Smooth muscle cell (in vitro differentiated cells): ENCODE results near the gene DNMT1. TPM values are rescaled to one million over a fixed set of nuclear protein-coding genes. Genes with fewer than 3 reads are reported as not detected.

Experiments used
- DNase-seq: peaks from one replicate; lab custom pipeline; 2025; ENCODE audit not compliant: unreplicated experiment; lab: John Stamatoyannopoulos, UW
- H2AFZ ChIP-seq: fragments of 200-600 bp; sonication (generic); 2 replicates; pipeline ENCODE4 v1.6.0; 2016; ENCODE audit warnings: antibody characterized with exemption, low read depth, mild to moderate bottlenecking
- H3F3A ChIP-seq: fragments of 200-600 bp; sonication (generic); 2 replicates; pipeline ENCODE4 v1.6.0; 2017; ENCODE audit warnings: antibody characterized with exemption, low read depth
- H3K27ac ChIP-seq: fragments of 200-600 bp; sonication (generic); 2 replicates; pipeline ENCODE4 v1.5.1; 2016; ENCODE audit warnings: low read depth, mild to moderate bottlenecking
- H3K27me3 ChIP-seq: fragments of 200-600 bp; sonication (generic); 2 replicates; pipeline ENCODE4 v1.6.1; 2016; ENCODE audit warnings: low read depth, mild to moderate bottlenecking
- H3K36me3 ChIP-seq: fragments of 200-600 bp; sonication (generic); 2 replicates; pipeline ENCODE4 v1.5.1; 2016; ENCODE audit warnings: low read depth
- H3K4me1 ChIP-seq: fragments of 200-600 bp; sonication (generic); 2 replicates; pipeline ENCODE4 v1.5.1; 2016; ENCODE audit warnings: low read depth
- H3K4me2 ChIP-seq: fragments of 200-600 bp; sonication (generic); 2 replicates; pipeline ENCODE4 v1.6.0; 2016; ENCODE audit warnings: mild to moderate bottlenecking
- H3K4me3 ChIP-seq: fragments of 200-600 bp; sonication (generic); 2 replicates; pipeline ENCODE4 v1.5.1; 2016; ENCODE audit warnings: mild to moderate bottlenecking
- H3K79me2 ChIP-seq: fragments of 200-600 bp; sonication (generic); 2 replicates; pipeline ENCODE4 v1.6.0; 2016; ENCODE audit warnings: low read depth, mild to moderate bottlenecking
- H3K9ac ChIP-seq: fragments of 200-600 bp; sonication (generic); 2 replicates; pipeline ENCODE4 v1.6.0; 2016; ENCODE audit warnings: low read depth
- H3K9me3 ChIP-seq: fragments of 200-600 bp; sonication (generic); replicated peaks from 2 replicates; pipeline ENCODE4 v1.5.1; 2016; ENCODE audit warnings: low read depth
- H4K20me1 ChIP-seq: fragments of 200-600 bp; sonication (generic); 2 replicates; pipeline ENCODE4 v1.6.0; 2016; ENCODE audit warnings: low read depth
- WGBS: methylation state at CpG from one replicate; pipeline ENCODE4 v1.1.7; 2016; ENCODE audit warnings: low lambda C conversion rate; 5-methylcytosine and 5-hydroxymethylcytosine counted together
- polyA plus RNA-seq: library from polyadenylated mRNA; unstranded; fragments of >200 nt; fragmentation: Nextera tagmentation; extraction: Ambion mirVana; gene quantifications from 2 replicates; pipeline ENCODE4 v1.2.1, GENCODE V29; 2016
- total RNA-seq: library from RNA; depleted of rRNA; stranded (reverse); fragments of >200 nt; gene quantifications from 2 replicates; pipeline ENCODE4 v1.2.3, GENCODE V29; 2014
- TF ChIP-seq, protein P1 (sequence below): fragments of 200-600 bp; sonication (generic); IDR thresholded peaks from 2 replicates; pipeline ENCODE4 v1.5.1; 2017; ENCODE audit warnings: borderline replicate concordance, mild to moderate bottlenecking, antibody characterized with exemption; ENCODE audit not compliant: insufficient read depth, poor library complexity, severe bottlenecking

The DNMT1 gene
- total and polyA plus RNA-seq, 2 experiments from 2014 or later: 39.5 to 56.7 TPM

DNA sequence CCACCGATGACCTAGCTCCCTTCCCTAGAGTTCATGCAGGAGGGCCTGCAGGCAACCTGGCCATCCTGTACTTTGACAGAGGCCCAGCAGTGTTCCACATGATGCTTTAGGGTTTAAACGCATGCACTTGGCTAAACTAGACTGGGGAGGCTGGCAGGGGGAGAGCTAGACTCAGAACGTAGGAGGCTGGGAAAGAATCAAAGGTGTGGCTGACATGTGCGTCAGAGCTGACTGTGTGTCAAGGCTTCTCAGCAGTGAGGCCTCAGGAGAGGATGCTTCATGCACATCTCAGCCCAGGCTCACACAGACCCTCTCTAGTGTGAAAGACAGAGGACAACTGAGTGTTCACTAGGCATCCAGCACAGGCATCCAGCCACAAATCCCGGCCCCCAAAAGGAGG is 28.7 kb downstream of the DNMT1 start:
- 99% methylated on average over 5 of the region's 5 CpGs for WGBS
- Histone ChIP-seq H3K4me2 (no peak overlapping the region), H3K4me3 (no peak overlapping the region), H3F3A (no peaks in the 10 kb centered on the region), H3K79me2 (no peaks in the 10 kb centered on the region), H3K9ac (no peak overlapping the region), H2AFZ (no peak overlapping the region), H4K20me1 (no peaks in the 10 kb centered on the region), H3K27me3 (no peaks in the 10 kb centered on the region), H3K4me1 (no peaks in the 10 kb centered on the region), H3K9me3 (no peaks in the 10 kb centered on the region), H3K36me3 (no peaks in the 10 kb centered on the region), H3K27ac (no peak overlapping the region)
- DNase-seq: no peak
- TF ChIP-seq, protein P1, sequence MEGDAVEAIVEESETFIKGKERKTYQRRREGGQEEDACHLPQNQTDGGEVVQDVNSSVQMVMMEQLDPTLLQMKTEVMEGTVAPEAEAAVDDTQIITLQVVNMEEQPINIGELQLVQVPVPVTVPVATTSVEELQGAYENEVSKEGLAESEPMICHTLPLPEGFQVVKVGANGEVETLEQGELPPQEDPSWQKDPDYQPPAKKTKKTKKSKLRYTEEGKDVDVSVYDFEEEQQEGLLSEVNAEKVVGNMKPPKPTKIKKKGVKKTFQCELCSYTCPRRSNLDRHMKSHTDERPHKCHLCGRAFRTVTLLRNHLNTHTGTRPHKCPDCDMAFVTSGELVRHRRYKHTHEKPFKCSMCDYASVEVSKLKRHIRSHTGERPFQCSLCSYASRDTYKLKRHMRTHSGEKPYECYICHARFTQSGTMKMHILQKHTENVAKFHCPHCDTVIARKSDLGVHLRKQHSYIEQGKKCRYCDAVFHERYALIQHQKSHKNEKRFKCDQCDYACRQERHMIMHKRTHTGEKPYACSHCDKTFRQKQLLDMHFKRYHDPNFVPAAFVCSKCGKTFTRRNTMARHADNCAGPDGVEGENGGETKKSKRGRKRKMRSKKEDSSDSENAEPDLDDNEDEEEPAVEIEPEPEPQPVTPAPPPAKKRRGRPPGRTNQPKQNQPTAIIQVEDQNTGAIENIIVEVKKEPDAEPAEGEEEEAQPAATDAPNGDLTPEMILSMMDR: no peak

DNA sequence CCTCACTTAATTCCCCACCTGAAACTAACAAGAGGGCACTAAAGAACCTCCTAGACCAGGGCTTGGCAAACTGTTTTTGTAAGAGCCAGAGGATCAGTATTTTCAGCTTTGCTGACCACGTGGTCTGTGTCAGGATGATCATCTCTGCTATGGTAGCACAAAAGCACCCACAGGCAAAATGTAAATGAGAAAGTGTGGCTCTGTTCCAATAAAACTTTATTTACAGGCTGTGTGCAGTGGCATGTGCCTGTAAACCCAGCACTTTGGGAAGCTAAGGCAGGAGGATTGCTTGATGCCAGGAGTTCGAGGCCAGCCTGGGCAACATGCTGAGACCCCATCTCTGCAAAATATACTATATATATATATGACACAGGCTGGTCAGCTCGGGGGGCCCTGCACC is 31.2 kb downstream of the DNMT1 start:
- Histone ChIP-seq H3K79me2 (no peaks in the 10 kb centered on the region), H3F3A (no peaks in the 10 kb centered on the region), H3K27me3 (no peaks in the 10 kb centered on the region), H3K36me3 (peaks cover 8% of the 10 kb centered on the region), H3K9me3 (no peaks in the 10 kb centered on the region), H3K9ac (no peak overlapping the region), H4K20me1 (no peaks in the 10 kb centered on the region), H3K4me3 (no peak overlapping the region), H3K27ac (no peak overlapping the region), H3K4me1 (no peaks in the 10 kb centered on the region), H2AFZ (no peak overlapping the region), H3K4me2 (no peak overlapping the region)
- 95% methylated on average over 3 of the region's 3 CpGs for WGBS
- DNase-seq: no peak
- TF ChIP-seq, protein P1: no peak

DNA sequence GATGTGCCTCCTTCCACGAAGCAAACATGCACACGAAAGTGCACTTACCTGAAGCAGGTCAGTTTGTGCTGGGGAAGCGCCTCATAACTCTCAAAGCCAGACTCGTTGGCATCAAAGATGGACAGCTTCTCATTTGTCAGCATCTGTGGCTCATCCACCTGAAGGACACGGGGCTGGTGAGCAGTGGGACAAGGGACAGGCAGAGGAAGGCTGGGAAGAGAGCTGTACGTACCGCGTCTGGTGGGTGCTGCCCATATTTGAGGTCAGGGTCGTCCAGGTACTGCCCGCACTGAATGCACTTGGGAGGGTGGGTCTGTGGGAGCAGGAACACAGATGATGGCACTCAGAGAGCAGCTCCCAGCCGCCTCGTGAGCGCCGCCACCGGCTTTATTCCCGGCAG is 35.1 kb downstream of the DNMT1 start:
- Histone ChIP-seq H3F3A (no peaks in the 10 kb centered on the region), H3K27ac (no peak overlapping the region), H3K9me3 (no peaks in the 10 kb centered on the region), H4K20me1 (no peaks in the 10 kb centered on the region), H3K4me1 (no peaks in the 10 kb centered on the region), H2AFZ (no peak overlapping the region), H3K4me2 (no peak overlapping the region), H3K79me2 (no peaks in the 10 kb centered on the region), H3K4me3 (no peak overlapping the region), H3K27me3 (no peaks in the 10 kb centered on the region), H3K9ac (no peak overlapping the region), H3K36me3 (peaks cover 8% of the 10 kb centered on the region)
- no peak for DNase-seq
- 96% methylated on average over 15 of the region's 16 CpGs for WGBS
- TF ChIP-seq, protein P1: no peak

DNA sequence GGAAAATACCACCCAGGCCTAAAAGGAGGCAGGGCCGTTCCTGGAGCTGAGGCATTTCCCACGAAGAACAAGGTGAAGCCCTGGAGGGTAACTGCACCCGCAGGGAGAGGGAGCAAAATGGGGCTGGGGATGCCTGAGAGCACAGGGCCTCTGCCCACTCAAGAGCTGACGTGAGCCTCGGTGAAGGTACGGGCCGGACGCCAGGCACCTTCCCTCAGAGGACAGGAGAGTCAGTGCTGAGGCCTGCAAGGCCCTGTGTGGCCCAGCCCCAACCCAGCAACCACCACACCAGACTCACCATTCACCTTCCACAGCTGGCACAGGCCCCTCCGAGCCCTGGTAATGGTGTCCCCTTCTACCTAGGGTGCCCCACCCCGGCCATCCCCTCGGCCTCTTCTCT is 36.3 kb downstream of the DNMT1 start:
- Histone ChIP-seq H3K9me3 (no peaks in the 10 kb centered on the region), H3K36me3 (peaks cover 8% of the 10 kb centered on the region), H3K27ac (no peak overlapping the region), H2AFZ (no peak overlapping the region), H3K4me1 (no peaks in the 10 kb centered on the region), H3K27me3 (no peaks in the 10 kb centered on the region), H3F3A (no peaks in the 10 kb centered on the region), H3K79me2 (no peaks in the 10 kb centered on the region), H3K4me2 (no peak overlapping the region), H4K20me1 (no peaks in the 10 kb centered on the region), H3K9ac (no peak overlapping the region), H3K4me3 (no peak overlapping the region)
- TF ChIP-seq, protein P1: no peak
- WGBS: 93% methylated on average over 11 of the region's 11 CpGs
- no peak for DNase-seq
